Natural killer cell (primary cell): ENCODE measurements around the gene LGALS9B. TPM values are rescaled to one million over a fixed set of nuclear protein-coding genes. Genes with fewer than 3 reads are reported as not detected.
A peak's percentile ranks its signal among the peaks of the same experiment; 100 is the strongest.
"Not testable (repeated sequence)": the region's sequence is repeated elsewhere in the genome, so short reads cannot be mapped to it uniquely, and the experiment has no call there.

Experiments used
- ATAC-seq, 3 donors: fragments of 150-1000 bp in 2 of 3; fragments of 200-7000 bp in 1 of 3; cut with Tn5 transposase; 1 replicate in 1 of 3; 2 replicates in 2 of 3; pipeline ENCODE4 v1.10.0; 2021; ENCODE audit warnings: mild to moderate bottlenecking in 2 of 3, moderate library complexity in 2 of 3
- DNase-seq, 2 donors: peaks; one replicate each; pipeline versions ENCODE4 v3.0.0 to v3.0.0-alpha.2; 2013 to 2021; ENCODE audit warnings: mixed read lengths in 1 of 2
- H3K27ac ChIP-seq: one replicate; pipeline ENCODE4 v1.5.1; 2013; ENCODE audit warnings: mild to moderate bottlenecking, low read length
- H3K27me3 ChIP-seq: one replicate; pipeline ENCODE4 v1.6.1; 2013; ENCODE audit warnings: low read length; ENCODE audit not compliant: control insufficient read depth, insufficient read depth
- H3K36me3 ChIP-seq: one replicate; pipeline ENCODE4 v1.6.1; 2013; ENCODE audit warnings: low read length; ENCODE audit not compliant: control insufficient read depth, insufficient read depth
- H3K4me1 ChIP-seq: one replicate; pipeline ENCODE4 v1.6.1; 2013; ENCODE audit warnings: low read length; ENCODE audit not compliant: control insufficient read depth, insufficient read depth
- H3K4me3 ChIP-seq: one replicate; pipeline ENCODE4 v1.5.1; 2013; ENCODE audit warnings: low read length
- H3K9me3 ChIP-seq: one replicate; pipeline ENCODE4 v1.6.1; 2013; ENCODE audit warnings: low read length; ENCODE audit not compliant: control insufficient read depth, insufficient read depth
- H3K27ac Mint-ChIP-seq, 2 donors: one replicate each; pipeline ENCODE4 v1.8.0; 2022; ENCODE audit warnings: mild to moderate bottlenecking in 2 of 2, mixed read lengths in 2 of 2, moderate library complexity in 1 of 2
- H3K27me3 Mint-ChIP-seq, 2 donors: one replicate each; pipeline ENCODE4 v1.8.0; 2022; ENCODE audit warnings: low read depth in 2 of 2, mixed read lengths in 2 of 2
- H3K36me3 Mint-ChIP-seq: one replicate; pipeline ENCODE4 v1.8.0; 2022; ENCODE audit warnings: mixed read lengths
- H3K4me1 Mint-ChIP-seq, 2 donors: one replicate each; pipeline ENCODE4 v1.8.0; 2022; ENCODE audit warnings: mixed read lengths in 2 of 2
- H3K4me3 Mint-ChIP-seq: one replicate; pipeline ENCODE4 v1.8.0; 2022; ENCODE audit warnings: mild to moderate bottlenecking, moderate library complexity, mixed read lengths
- H3K9me3 Mint-ChIP-seq, 2 donors: one replicate each; pipeline ENCODE4 v1.8.0; 2022; ENCODE audit warnings: mixed read lengths in 2 of 2
- WGBS: methylation state at CpG from one replicate; pipeline ENCODE4 v1.1.7; 2013; ENCODE audit warnings: missing lambda C conversion rate; ENCODE audit not compliant: insufficient coverage; 5-methylcytosine and 5-hydroxymethylcytosine counted together
- intact Hi-C: fragments of 100-400 bp; cut with micrococcal nuclease; formaldehyde crosslinking; loops from one replicate; pipeline ENCODE4 v1.14.2; 2022
- total RNA-seq, 4 donors: library from RNA; stranded (reverse); fragments of 120-200 nt in 1 of 4; gene quantifications; one replicate each; pipeline versions ENCODE4 v1.2.3 to v1.2.4, GENCODE V29; 2013 to 2022

LGALS9B gene
- total RNA-seq, 3 donors from 2014 or later (not counting 1 experiment from before 2014, with no cell fraction given) = 40.8 to 131 (median 50.8) TPM

GRCh38 chr17:20447534-20448321 lies 19.6 kb downstream of the LGALS9B start:
- ATAC-seq, H3K4me3 ChIP-seq, H3K9me3 Mint-ChIP-seq, H3K9me3 ChIP-seq, H3K27ac Mint-ChIP-seq, H3K27me3 Mint-ChIP-seq, H3K4me1 Mint-ChIP-seq, H3K36me3 Mint-ChIP-seq, H3K36me3 ChIP-seq, H3K4me3 Mint-ChIP-seq, H3K27me3 ChIP-seq, DNase-seq, H3K27ac ChIP-seq, intact Hi-C loops: not testable (repeated sequence)
- H3K4me1 ChIP-seq = peaks cover 11% of the 10 kb centered on the region
- WGBS = 92% methylated on average over 23 of the region's 26 CpGs

DNA sequence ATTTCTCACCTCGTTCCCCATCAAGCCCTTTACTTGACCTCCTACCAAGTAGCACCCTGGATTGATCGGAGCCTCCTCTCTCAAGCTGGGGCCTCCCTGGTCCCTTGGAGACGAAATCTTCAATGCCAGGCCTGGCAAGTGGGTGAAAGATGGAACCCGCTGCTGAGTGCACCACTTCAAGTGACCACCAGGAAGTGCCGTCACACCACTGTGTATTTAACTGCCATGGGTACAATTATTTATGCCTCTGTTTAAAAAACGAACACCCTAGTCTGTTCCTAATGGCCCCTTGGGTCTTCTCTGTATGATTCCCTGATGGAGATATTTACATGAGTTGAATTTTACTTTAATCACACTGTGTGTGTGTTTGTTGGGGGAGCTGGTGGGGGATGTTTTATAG lies 20.4 kb downstream of the LGALS9B start:
- H3K9me3 Mint-ChIP-seq, H3K27me3 ChIP-seq, H3K27me3 Mint-ChIP-seq, H3K27ac Mint-ChIP-seq, intact Hi-C loops, DNase-seq, H3K27ac ChIP-seq, H3K4me3 Mint-ChIP-seq, H3K9me3 ChIP-seq, H3K36me3 ChIP-seq, H3K36me3 Mint-ChIP-seq, H3K4me1 Mint-ChIP-seq, H3K4me3 ChIP-seq: not testable (repeated sequence)
- 71% methylated on average over 6 of the region's 6 CpGs for WGBS
- ATAC-seq = peak; percentile 40 to 63 (median 52)
- H3K4me1 ChIP-seq = peaks cover 11% of the 10 kb centered on the region

DNA sequence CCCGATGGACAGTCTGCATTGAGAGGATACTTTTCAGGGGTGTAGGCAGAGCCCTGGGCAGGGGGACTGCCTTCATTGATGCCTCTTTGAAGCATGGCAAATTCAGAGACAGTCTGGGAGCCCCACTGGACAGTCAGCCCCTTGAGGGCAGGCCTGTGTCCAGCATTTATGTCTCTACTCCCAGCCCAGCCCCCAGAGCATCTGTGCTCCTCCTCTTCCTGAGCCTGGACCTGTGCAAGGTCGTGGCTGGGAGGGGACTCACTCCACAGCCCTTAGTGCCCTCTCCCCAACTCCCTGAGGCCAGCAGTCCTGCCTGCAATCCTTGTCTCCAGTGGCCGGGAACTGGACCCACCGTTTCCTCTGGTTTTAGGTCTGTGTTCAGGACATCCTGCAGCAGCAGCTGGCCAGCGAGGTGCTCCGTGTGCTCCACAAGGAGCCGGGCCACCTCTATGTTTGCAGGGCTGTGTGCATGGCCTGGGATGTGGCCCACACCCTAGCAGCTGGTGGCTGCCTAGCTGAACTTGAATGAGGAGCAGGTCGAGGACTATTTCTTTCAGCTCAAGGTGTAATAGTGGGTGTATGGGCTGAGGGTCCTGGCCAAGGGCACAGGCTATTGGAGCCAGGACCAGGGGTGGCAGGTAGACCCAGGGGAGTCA lies 22.6 kb downstream of the LGALS9B start:
- H3K27ac ChIP-seq, H3K36me3 ChIP-seq, H3K4me1 ChIP-seq, H3K36me3 Mint-ChIP-seq, H3K9me3 ChIP-seq, H3K4me3 ChIP-seq, H3K27me3 ChIP-seq, DNase-seq, H3K27ac Mint-ChIP-seq, H3K27me3 Mint-ChIP-seq, H3K4me1 Mint-ChIP-seq, intact Hi-C loops, H3K9me3 Mint-ChIP-seq, H3K4me3 Mint-ChIP-seq: not testable (repeated sequence)
- 69% methylated on average over 2 of the region's 8 CpGs for WGBS
- ATAC-seq = peak in 1 of 3 donors; percentile 12

DNA sequence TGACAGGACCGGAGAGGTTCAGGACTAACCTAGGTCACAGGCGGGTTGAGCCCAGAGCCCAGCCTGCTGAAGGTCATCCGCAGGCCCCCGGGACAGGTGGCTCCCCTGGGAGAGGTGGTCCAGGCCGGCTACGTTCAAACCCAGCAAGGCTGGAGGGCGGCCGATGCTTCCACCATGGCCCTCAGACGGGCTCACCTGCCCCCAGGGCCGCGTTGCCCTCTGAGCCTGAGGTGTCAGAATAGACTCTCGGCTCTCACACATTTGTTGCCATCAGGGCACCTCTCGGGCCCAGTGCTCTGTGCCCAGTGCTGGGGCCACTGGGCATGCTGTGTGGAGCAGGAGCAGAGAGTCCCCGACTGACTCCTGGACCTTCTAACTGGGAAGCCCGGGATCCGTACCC lies 23.2 kb downstream of the LGALS9B start:
- H3K4me3 ChIP-seq, H3K27me3 Mint-ChIP-seq, H3K9me3 ChIP-seq, H3K27ac ChIP-seq, H3K4me3 Mint-ChIP-seq, H3K36me3 Mint-ChIP-seq, H3K27me3 ChIP-seq, DNase-seq, H3K4me1 Mint-ChIP-seq, H3K36me3 ChIP-seq, H3K27ac Mint-ChIP-seq, intact Hi-C loops, H3K4me1 ChIP-seq, H3K9me3 Mint-ChIP-seq: not testable (repeated sequence)
- 90% methylated on average over 16 of the region's 16 CpGs for WGBS
- ATAC-seq = peak in 1 of 3 donors; percentile 6

DNA sequence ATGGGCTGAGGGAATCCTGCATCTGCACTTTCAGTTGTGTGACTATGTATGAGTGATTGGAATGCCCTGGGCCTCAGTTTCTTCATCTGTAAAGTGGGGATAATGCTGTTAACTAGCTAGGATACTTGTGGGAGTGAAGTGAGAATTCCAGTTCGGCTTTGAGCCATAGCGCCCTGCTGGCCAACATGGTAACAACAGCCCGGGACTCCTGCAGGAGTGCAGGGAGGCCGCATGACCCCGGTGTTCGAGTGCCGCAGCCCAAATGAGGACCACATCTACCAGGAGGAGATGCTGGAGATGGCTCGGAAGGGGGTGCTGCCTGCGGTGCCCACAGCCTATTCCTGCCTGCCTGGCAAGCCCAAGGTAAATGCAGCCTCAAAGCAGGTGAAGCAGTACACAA lies 23.7 kb downstream of the LGALS9B start:
- H3K27ac ChIP-seq, H3K27me3 Mint-ChIP-seq, H3K4me3 Mint-ChIP-seq, H3K9me3 ChIP-seq, H3K36me3 Mint-ChIP-seq, intact Hi-C loops, H3K27me3 ChIP-seq, H3K27ac Mint-ChIP-seq, H3K4me3 ChIP-seq, H3K4me1 ChIP-seq, ATAC-seq, H3K9me3 Mint-ChIP-seq, DNase-seq, H3K36me3 ChIP-seq, H3K4me1 Mint-ChIP-seq: not testable (repeated sequence)
- WGBS = no CpG with 5 or more reads among the region's 9 CpGs

- DNase-seq, H3K27me3 Mint-ChIP-seq, H3K27ac ChIP-seq, H3K4me1 ChIP-seq, H3K4me1 Mint-ChIP-seq, H3K9me3 Mint-ChIP-seq, H3K36me3 Mint-ChIP-seq, H3K4me3 Mint-ChIP-seq, intact Hi-C loops, H3K4me3 ChIP-seq, ATAC-seq, H3K36me3 ChIP-seq, H3K27me3 ChIP-seq, H3K27ac Mint-ChIP-seq, H3K9me3 ChIP-seq: not testable (repeated sequence)
- no CpG with 5 or more reads among the region's 5 CpGs for WGBS
Measured at GRCh38 chr17:20440665-20441064, 26.7 kb downstream of the LGALS9B start.

DNA sequence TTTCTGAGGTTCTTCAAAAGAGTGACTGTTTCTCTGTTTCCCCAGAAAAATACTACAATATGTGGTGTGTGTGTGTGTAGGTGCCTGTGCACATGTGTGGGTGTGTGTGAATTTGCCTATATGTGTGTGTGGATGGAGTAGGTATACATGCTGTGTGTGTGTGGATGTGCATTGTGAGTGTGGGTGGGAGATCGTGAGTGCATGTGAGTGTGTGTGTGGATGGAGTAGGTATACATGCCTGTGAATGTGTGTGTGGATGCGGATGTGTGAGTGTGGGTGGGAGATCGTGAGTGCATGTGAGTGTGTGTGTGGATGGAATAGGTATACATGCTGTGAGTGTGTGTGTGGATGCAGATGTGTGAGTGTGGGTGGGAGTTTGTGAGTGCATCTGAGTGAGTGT lies 32.2 kb downstream of the LGALS9B start:
- DNase-seq, H3K36me3 ChIP-seq, H3K27ac Mint-ChIP-seq, H3K9me3 Mint-ChIP-seq, H3K27me3 ChIP-seq, H3K36me3 Mint-ChIP-seq, H3K4me3 ChIP-seq, H3K27ac ChIP-seq, H3K4me1 ChIP-seq, ATAC-seq, H3K4me3 Mint-ChIP-seq, intact Hi-C loops, H3K9me3 ChIP-seq, H3K27me3 Mint-ChIP-seq: not testable (repeated sequence)
- H3K4me1 Mint-ChIP-seq = peaks cover 0 to 10% of the 10 kb centered on the region in 2 donors
- 87% methylated on average over 3 of the region's 3 CpGs for WGBS

- H3K27me3 Mint-ChIP-seq = not testable (repeated sequence)
- WGBS = 80% methylated on average over 5 of the region's 8 CpGs
Measured at GRCh38 chr17:20433382-20433781, 34.0 kb downstream of the LGALS9B start.

More at GRCh38 chr17:20433382-20433781, 34.0 kb downstream of the LGALS9B start:
- H3K4me3 ChIP-seq, H3K27ac Mint-ChIP-seq, H3K4me3 Mint-ChIP-seq, H3K36me3 Mint-ChIP-seq, H3K9me3 Mint-ChIP-seq, H3K27me3 ChIP-seq, H3K4me1 ChIP-seq, ATAC-seq, DNase-seq, intact Hi-C loops, H3K36me3 ChIP-seq, H3K27ac ChIP-seq, H3K9me3 ChIP-seq: not testable (repeated sequence)
- peaks cover 0 to 10% of the 10 kb centered on the region in 2 donors for H3K4me1 Mint-ChIP-seq
